HG03066 (cell line): ENCODE data around the gene MLF2.

ENCODE experiments used
- ATAC-seq: cut with Tn5 transposase; IDR thresholded peaks from one replicate; pipeline ENCODE4 v1.9.1; 2021; ENCODE audit warnings: low read depth; ENCODE audit not compliant: unreplicated experiment

MLF2 gene

GRCh38 chr12:6698352-6699046 is 54.4 kb downstream of the MLF2 start:
- ATAC-seq, result no peak
